HUES64 (cell line): ENCODE data around the gene LYZL2.
"Not testable (repeated sequence)": the region's sequence is repeated elsewhere in the genome, so short reads cannot be mapped to it uniquely, and the experiment has no call there.

Experiments
- H3K27ac ChIP-seq: 2 replicates; pipeline ENCODE4 v1.7.0; 2013; ENCODE audit warnings: low read depth, low read length, inconsistent platforms
- H3K27me3 ChIP-seq: 2 replicates; pipeline ENCODE4 v1.6.1; 2013; ENCODE audit warnings: mild to moderate bottlenecking, low read length; ENCODE audit not compliant: insufficient read depth
- H3K36me3 ChIP-seq: 2 replicates; pipeline ENCODE4 v1.6.1; 2013; ENCODE audit warnings: mild to moderate bottlenecking, low read length; ENCODE audit not compliant: insufficient read depth
- H3K4me1 ChIP-seq: 2 replicates; pipeline ENCODE4 v1.6.1; 2013; ENCODE audit warnings: mild to moderate bottlenecking, low read length, moderate library complexity; ENCODE audit not compliant: insufficient read depth
- H3K4me3 ChIP-seq: 2 replicates; pipeline ENCODE4 v1.5.1; 2013; ENCODE audit warnings: mild to moderate bottlenecking, low read length, moderate library complexity
- H3K9ac ChIP-seq: 2 replicates; pipeline ENCODE4 v1.6.1; 2013; ENCODE audit warnings: mild to moderate bottlenecking, low read depth, low read length
- H3K9me3 ChIP-seq: 2 replicates; pipeline ENCODE4 v1.6.1; 2013; ENCODE audit warnings: low read depth, low read length; ENCODE audit not compliant: insufficient read depth
- WGBS: fragments of 150-250, 120-280 bp; methylation state at CpG from one replicate; pipeline ENCODE4 v1.1.7; 2013; ENCODE audit warnings: missing lambda C conversion rate; 5-methylcytosine and 5-hydroxymethylcytosine counted together

Gene LYZL2

GRCh38 chr10:30660314-30660713, 30.8 kb upstream of the LYZL2 start:
- 95% methylated on average over 2 of the region's 3 CpGs for WGBS

GRCh38 chr10:30656233-30656632, 26.7 kb upstream of the LYZL2 start:
- Histone ChIP-seq H3K4me3 (no peak overlapping the region), H3K9me3 (no peaks in the 10 kb centered on the region)
- WGBS, result 95% methylated on average over 4 of the region's 5 CpGs

More at GRCh38 chr10:30660314-30660713, 30.8 kb upstream of the LYZL2 start:
- not testable (repeated sequence) for H3K9me3 ChIP-seq, H3K4me1 ChIP-seq, H3K4me3 ChIP-seq, H3K27me3 ChIP-seq, H3K27ac ChIP-seq, H3K36me3 ChIP-seq, H3K9ac ChIP-seq

GRCh38 chr10:30655001-30655400, 25.4 kb upstream of the LYZL2 start:
- not testable (repeated sequence) for H3K27me3 ChIP-seq, H3K36me3 ChIP-seq
- 96% methylated on average over 8 of the region's 8 CpGs for WGBS

More at GRCh38 chr10:30656233-30656632, 26.7 kb upstream of the LYZL2 start:
- H3K27ac ChIP-seq, result no peak overlapping the region
- H3K4me1 ChIP-seq, result no peaks in the 10 kb centered on the region
- no peaks in the 10 kb centered on the region for H3K27me3 ChIP-seq
- no peak overlapping the region for H3K9ac ChIP-seq
- H3K36me3 ChIP-seq, result no peaks in the 10 kb centered on the region

GRCh38 chr10:30651470-30652397, 22.2 kb upstream of the LYZL2 start:
- WGBS, result 96% methylated on average over 9 of the region's 10 CpGs
- H3K4me1 ChIP-seq, H3K27me3 ChIP-seq, H3K36me3 ChIP-seq, H3K27ac ChIP-seq, H3K9ac ChIP-seq, H3K9me3 ChIP-seq, H3K4me3 ChIP-seq: not testable (repeated sequence)

More at GRCh38 chr10:30655001-30655400, 25.4 kb upstream of the LYZL2 start:
- H3K9ac ChIP-seq, H3K9me3 ChIP-seq, H3K4me1 ChIP-seq, H3K4me3 ChIP-seq, H3K27ac ChIP-seq: not testable (repeated sequence)

GRCh38 chr10:30647089-30647488, 17.5 kb upstream of the LYZL2 start:
- Histone ChIP-seq H3K9ac (no peak overlapping the region), H3K9me3 (no peaks in the 10 kb centered on the region), H3K4me3 (no peak overlapping the region), H3K36me3 (no peaks in the 10 kb centered on the region), H3K4me1 (peaks cover 13% of the 10 kb centered on the region), H3K27ac (no peak overlapping the region), H3K27me3 (no peaks in the 10 kb centered on the region)
- WGBS, result 93% methylated on average over 8 of the region's 8 CpGs

- no peak overlapping the region for H3K4me3 ChIP-seq
Measured at GRCh38 chr10:30645340-30645827, 15.8 kb upstream of the LYZL2 start.

GRCh38 chr10:30644408-30644861, 14.9 kb upstream of the LYZL2 start:
- H3K9me3 ChIP-seq, H3K27ac ChIP-seq, H3K36me3 ChIP-seq, H3K4me3 ChIP-seq, H3K27me3 ChIP-seq, H3K9ac ChIP-seq: not testable (repeated sequence)
- H3K4me1 ChIP-seq, result peaks cover 16% of the 10 kb centered on the region
- 95% methylated on average over 5 of the region's 5 CpGs for WGBS

More at GRCh38 chr10:30645340-30645827, 15.8 kb upstream of the LYZL2 start:
- WGBS, result 36% methylated on average over 15 of the region's 15 CpGs
- no peaks in the 10 kb centered on the region for H3K9me3 ChIP-seq
- H3K36me3 ChIP-seq, result no peaks in the 10 kb centered on the region
- no peaks in the 10 kb centered on the region for H3K27me3 ChIP-seq
- H3K9ac ChIP-seq, result no peak overlapping the region
- peaks cover 16% of the 10 kb centered on the region for H3K4me1 ChIP-seq
- H3K27ac ChIP-seq, result no peak overlapping the region

GRCh38 chr10:30643557-30644199, 14.1 kb upstream of the LYZL2 start:
- not testable (repeated sequence) for H3K27me3 ChIP-seq, H3K4me3 ChIP-seq, H3K9me3 ChIP-seq, H3K36me3 ChIP-seq, H3K27ac ChIP-seq, H3K9ac ChIP-seq
- peaks cover 16% of the 10 kb centered on the region for H3K4me1 ChIP-seq
- 66% methylated on average over 12 of the region's 12 CpGs for WGBS

- not testable (repeated sequence) for H3K9me3 ChIP-seq, H3K27ac ChIP-seq, H3K36me3 ChIP-seq, H3K27me3 ChIP-seq, H3K9ac ChIP-seq, H3K4me3 ChIP-seq
- peaks cover 17% of the 10 kb centered on the region for H3K4me1 ChIP-seq
- WGBS, result 85% methylated on average over 5 of the region's 13 CpGs
Measured at GRCh38 chr10:30642856-30643255, 13.3 kb upstream of the LYZL2 start.

GRCh38 chr10:30639946-30640786, 10.6 kb upstream of the LYZL2 start:
- peaks cover 19% of the 10 kb centered on the region for H3K4me1 ChIP-seq
- no peak overlapping the region for H3K27ac ChIP-seq
- no peaks in the 10 kb centered on the region for H3K27me3 ChIP-seq
- WGBS, result 77% methylated on average over 4 of the region's 6 CpGs
- no peaks in the 10 kb centered on the region for H3K9me3 ChIP-seq
- H3K36me3 ChIP-seq, result no peaks in the 10 kb centered on the region
- H3K9ac ChIP-seq, result no peak overlapping the region
- H3K4me3 ChIP-seq, result no peak overlapping the region
